Mucosa of gallbladder (tissue), 1 donor: ENCODE data around the gene HDAC4. TPM values are rescaled to one million over a fixed set of nuclear protein-coding genes. Genes with fewer than 3 reads are reported as not detected.

Experiments used
- DNase-seq: peaks from one replicate; pipeline ENCODE4 v3.0.0-alpha.2; 2020; ENCODE audit warnings: low spot score
- total RNA-seq: library from RNA; stranded (reverse); gene quantifications from one replicate; pipeline ENCODE4 v1.2.1, GENCODE V29; 2021
- donor health status: DM: no; HTN: no; CAD: no.

The HDAC4 gene
- total RNA-seq, 1 donor from 2014 or later = 103 TPM

DNA sequence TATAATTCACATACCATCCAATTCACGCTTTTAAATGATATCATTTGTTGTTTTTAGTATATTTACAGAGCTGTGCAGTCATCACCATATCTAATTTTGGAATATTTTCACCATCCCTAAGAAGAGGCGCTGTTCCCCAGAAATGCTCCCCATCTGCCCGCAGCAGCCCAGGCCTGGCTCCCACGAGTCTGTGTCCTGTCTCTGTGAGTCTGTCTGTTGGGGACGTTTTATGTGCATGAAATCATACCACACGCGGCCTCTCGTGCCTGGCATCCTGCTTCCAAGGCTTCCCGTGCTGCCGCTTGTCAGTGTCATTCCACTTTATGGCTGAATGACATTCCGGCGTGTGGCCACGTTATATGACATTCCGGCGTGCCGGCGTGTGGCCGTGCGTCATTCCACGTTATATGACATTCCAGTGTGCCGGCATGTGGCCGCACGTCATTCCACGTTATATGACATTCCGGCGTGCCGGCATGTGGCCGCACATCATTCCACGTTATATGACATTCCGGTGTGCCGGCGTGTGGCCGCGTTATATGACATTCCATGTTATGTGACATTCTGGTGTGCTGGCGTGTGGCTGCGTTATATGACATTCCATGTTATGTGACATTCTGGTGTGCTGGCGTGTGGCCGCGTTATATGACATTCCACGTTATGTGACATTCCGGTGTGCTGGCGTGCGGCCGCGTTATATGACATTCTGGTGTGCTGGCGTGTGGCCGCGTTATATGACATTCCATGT lies 276.5 kb downstream of the HDAC4 start:
- no peak for DNase-seq

DNA sequence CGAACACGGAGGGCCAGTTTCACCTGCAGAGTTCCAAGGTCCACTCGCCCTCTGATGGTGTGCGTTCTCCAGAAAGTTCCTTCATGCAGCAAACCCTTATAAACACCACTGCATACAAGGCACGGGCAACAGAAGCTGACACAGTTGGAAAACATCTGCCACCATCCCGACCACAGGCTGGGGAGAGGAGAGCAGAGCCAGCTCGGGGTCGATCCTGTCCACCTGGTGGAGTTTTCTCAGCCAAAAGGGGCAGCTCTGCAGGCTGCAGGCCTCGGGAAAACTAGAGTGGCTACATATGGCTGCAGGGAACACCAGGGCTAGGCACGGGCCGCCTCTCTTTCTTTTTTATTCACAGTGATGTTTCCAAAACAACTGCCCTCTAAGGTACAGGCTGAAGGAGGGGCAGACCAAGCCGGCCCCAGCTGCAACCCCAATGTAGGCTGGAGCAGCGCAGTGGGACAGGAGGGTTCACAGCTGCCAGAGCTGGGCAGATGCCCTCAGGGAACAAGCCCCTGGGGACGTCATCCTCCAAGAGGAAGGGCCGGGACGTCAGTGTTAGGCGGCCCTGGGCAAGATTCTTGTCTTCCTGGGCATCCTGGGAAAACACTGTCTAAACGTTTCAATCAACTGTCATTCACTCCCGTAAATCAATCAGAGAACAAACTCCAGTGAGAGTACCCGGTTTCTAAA lies 278.3 kb downstream of the HDAC4 start:
- DNase-seq = no peak

DNA sequence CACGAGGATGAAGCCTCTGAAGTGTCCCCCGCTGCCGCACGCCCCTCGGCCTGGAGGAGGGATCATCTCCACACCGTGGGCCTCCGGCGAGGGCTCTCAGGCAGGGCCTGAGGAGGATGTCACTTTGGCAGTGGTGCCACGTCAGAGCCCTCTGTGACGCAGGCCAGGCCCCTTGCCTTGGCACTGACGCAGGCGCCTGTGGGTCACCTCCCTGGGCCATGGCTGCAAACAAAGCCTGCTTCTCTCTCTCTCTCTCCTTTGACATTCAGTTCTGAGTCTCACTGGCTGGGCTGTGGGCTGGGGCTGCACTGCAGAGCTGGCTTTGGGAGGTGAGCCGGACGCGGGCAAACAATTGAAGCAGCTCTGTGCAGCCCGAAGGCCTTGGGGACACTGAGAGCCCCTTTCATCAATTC lies 279.2 kb downstream of the HDAC4 start:
- DNase-seq = peak; percentile 29

DNA sequence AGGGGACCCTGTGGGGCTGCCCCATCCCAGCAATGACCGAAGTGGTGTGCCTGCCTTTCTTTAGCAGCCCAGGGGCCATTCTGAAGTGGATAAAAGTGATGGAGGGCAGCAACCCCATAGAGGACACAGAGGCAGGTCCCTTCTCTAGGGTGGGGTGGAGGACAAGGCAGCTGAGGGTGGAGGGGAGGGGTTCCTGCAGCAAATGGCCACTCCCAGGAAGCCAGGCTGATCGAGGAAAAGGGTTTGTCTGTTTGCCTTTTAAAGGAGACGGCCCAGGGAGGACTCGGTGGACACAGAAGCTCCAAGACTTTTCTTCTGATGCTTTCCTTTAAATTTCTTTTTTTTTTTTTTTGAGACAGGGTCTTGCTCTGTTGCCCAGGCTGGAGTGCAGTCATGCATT lies 280.2 kb downstream of the HDAC4 start:
- no peak for DNase-seq

DNA sequence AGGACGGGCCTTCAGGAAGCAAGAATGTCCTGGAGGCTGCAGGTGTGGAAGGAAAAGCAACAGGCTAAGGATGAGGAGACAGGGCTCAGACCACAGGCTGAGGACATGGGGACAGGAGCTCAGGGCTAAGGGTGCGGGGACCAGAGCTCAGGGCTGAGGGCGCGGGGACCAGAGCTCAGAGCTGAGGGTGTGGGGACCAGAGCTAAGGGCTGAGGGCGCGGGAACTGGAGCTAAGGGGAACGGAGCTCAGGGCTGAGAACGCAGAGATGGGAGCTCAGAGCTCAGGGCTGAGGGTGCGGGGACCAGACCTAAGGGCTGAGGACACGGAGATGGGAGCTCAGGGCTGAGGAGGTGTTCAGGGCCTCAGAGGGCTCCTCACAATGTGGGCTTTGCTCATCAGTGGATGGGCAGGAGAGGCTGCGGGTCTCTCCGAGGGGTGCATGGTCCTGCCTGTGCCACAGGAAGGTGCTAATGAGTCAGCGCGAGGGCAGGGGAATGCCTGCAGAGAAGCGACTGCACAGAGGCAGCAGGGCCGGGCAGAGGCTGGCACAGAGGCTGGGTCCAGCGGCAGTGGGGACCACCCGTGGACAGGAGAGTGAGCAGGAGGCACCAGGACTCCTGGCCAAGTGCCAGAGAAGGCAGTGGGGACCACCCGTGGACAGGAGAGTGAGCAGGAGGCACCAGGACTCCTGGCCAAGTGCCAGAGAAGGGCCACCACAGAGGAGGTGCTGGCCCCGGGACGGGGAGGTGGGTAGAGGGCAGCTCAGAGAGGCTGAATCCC lies 281.3 kb downstream of the HDAC4 start:
- no peak for DNase-seq

DNA sequence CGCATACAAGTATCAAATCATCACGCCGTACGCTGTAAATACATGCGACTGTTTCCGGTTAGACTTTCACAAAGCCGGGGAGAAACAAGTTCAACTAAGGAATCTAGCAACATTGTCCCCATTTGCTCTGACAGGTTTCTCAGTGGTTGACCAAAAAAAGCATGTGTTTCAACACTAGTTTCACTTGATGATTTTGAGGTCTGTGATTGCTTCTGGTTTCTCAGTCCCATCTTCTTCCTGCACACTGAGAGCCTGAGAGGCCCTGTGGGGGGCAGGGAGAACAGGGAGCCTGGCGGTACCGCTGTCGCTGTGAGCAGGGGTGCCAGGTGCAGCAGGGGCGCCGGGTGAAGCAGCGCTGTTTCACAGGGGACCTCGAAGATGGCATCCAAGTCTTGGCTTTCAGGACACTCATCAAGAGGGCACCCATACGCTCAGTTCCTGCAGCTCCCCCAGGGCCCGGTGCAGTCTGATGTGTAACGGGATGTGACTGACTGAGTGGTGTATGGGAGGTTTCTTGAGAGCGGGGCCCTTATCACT lies 282.1 kb downstream of the HDAC4 start:
- no peak for DNase-seq

DNA sequence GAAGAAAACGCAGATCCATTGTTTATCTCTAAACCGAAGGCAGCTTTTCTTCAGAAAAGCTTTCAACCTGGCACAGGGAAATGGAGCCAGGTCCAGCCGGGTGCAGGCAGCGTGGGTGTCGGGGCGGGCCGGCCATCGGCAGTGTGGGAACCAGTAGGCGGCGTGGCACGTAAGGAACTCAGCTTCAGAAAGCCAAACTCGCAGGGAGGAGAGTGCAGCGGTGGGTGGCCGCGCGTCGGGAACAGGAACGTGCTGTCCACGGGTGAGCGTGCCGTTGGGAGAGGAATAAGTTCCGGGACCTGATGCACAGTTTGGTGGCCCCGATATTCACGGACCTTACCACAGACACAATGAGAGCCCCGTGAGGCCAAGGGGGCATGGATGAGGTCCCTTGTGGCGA lies 282.6 kb downstream of the HDAC4 start:
- no peak for DNase-seq

DNA sequence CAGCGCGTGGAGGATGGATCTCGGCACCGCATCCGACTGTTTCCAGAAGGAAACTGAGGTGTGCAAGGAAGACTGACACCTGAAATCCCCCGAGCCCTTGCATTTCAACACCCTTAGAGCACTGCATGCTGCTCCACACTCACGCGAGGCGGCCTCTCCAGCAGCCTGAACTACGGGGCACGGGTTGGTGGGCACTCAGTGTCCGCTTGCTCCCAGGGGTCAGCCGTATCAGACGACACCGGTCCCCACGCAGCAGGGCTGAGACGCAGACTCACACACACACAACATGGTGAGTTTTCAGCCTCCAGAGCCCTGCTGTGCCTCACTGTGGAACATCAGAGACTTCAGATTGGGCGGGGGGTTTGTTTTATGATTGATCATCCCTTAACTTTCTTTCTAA lies 283.0 kb downstream of the HDAC4 start:
- no peak for DNase-seq

DNA sequence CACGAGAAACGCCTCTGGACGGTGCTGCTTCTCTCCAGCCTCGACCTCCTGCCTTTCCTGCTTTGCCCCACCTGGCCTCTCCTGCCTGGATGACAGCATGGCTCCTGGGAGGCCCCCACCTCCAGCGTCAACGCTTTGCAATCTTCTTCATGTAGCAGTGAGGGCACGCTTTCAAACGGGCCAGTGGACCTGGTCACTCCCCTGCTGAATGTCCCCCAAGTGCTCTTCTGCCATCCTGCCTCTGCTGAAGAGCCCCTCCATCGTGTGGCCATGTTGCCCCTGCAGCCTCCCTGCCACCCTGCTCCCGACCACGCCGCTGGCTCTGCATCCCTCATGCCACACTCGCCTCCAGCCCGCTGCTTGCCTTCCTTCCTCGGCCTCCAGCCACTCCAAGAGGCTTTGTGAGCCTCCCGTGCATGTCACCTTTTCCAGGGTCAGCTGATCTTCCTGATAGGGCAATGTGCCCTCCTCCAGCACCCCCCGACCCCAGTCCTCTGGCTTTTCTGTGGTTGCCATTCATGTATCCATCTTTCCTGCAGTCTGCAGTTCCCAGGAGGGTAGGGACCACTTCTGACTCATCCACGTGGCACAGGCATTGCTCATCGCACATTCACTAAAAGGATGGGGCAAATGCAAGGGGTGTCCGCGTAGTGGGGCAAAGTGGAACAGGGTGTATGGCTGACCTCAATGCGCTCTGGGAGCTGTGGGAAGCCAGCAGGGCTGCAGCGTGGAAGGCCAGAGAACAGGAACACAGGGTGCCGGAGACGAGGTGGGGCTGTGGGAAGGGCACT lies 284.2 kb downstream of the HDAC4 start:
- DNase-seq = no peak

DNA sequence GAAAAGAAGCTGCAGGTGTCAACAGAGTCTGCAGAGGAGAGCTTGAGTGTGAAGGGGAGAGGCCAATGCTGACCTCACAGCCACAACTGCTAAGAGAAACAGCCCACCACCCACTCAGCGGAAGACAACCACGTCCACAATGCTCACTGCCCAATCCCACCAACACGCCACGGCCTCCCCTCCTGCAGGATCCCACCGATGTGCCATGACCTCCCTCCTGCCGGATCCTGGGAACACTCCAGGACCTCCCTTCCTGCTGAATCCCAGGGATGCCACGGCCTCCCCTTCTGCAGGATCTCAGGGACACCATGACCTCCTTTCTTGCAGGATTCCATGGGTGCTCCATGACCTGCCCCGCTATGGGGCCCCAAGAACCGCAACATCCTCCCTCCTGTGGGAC lies 285.2 kb downstream of the HDAC4 start:
- DNase-seq = no peak

DNA sequence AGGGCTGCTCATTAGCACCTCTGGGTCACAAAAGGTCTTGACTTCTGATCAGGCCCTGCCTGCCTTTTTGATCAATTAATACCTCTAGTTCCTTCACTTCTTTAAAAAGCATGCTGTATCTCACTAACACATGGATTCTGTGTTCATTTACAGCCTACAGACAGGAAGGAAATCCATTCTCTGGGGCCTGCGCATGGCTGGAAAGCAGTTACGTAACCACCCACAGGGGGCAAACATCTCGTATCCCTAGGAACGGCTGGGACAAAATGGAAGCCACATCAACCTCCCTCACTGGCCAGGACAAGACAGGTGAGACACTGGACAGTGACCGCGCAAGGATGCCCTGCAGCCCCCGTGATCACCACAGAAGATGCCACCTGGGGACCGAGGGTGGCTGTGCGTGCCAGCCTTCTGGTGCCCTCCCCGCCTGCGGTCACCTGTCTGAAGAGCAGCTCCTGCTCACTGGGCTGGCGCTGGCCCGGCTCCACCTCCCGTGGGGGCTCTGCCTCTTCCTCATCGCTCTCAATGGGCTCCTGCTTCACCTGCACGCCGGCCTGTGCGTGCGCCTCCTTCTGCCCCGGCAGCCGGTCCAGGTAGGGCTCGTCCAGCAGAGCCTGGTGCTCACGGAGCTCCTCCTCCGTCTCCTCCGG lies 286.1 kb downstream of the HDAC4 start:
- no peak for DNase-seq

DNA sequence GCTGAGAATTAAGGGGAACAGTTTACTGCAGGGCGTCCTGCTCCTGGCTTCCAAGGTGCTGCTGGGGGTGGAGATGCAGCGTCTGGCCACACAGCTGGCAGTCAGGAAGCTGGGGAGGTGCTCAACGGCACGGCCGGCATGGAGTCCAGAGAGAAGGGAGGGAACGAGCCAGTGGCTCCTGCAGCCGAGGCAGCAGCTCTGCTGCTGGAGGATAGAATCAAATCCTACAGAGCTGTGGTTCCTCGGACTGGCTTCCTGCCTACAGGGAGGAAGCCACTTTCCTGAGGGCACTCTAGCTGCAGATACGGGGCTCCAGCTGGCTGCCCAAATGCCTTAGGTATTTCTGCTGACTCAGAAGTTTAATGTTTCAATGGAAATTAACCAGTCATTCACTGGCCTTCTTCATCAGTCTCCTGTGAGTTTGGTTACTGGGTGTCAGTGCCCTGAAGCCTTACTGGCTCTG lies 286.7 kb downstream of the HDAC4 start:
- no peak for DNase-seq

DNA sequence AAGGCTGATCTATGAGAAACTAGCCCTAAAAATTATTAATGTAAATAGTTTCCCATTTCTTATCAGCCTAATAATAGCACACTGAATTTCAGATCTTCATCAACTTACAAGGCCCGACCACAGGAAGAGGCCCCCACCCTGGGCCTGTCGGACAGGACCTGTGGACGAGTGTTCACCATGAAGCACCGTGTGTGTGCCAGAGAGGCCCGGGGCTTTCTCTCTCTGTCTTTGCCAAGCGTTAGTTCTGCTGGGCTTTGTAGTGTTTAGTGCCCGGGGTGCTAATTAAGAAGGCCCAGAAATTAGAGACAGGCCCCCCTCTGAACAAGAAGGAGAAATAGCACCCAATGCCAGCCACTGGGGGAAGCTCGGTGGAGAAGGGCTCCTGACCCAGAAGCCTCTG lies 287.2 kb downstream of the HDAC4 start:
- no peak for DNase-seq

DNA sequence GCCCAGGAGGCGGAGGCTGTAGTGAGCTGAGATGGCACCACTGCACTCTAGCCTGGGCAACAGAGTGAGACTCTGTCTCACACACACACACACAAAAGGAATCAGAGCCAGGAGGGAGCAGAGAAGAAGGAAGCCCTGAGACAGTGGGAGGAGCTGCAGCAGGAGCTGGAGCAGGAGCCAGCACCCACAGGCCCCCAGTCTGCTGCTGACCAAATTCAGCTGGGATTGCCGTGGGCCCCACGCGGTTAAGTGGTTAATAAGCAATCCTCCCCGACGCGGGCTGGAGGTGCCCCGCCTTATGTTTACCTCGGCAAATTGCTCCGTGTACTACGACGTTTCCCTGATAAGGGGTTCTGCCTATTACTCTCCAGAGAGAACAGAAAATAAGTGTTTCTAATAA lies 287.6 kb downstream of the HDAC4 start:
- DNase-seq = peak; percentile 28

DNA sequence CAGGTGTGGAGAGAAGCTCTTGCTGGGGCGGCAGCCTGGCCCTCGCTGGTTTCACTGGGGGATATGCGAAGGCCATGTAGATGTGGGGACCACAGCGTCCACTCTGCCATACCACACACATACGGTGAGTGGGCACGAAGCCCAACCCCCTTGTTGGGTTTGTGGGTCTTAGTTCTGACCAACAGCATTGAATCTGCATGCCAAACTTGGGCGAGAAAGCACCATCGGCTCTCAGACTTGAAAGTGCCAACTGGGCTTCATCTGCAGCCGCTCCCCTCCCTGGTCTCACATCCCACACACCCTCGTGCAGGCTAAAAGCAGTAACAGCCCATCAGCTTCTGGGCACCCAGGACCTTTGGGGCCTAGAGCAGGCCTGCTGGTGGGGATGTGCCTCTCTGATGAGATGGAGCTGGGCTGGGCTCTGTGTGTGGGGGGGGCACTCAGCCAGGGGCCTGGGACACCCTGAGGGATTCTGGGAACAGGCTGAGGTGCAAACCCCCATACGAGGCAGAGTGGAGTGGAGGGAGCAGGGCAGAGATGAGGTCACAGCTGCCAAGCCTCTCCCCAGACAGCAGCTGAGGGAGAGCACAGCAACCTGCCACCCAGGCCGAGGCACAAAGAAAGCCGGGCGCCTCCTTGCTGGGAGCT lies 288.6 kb downstream of the HDAC4 start:
- DNase-seq = no peak

DNA sequence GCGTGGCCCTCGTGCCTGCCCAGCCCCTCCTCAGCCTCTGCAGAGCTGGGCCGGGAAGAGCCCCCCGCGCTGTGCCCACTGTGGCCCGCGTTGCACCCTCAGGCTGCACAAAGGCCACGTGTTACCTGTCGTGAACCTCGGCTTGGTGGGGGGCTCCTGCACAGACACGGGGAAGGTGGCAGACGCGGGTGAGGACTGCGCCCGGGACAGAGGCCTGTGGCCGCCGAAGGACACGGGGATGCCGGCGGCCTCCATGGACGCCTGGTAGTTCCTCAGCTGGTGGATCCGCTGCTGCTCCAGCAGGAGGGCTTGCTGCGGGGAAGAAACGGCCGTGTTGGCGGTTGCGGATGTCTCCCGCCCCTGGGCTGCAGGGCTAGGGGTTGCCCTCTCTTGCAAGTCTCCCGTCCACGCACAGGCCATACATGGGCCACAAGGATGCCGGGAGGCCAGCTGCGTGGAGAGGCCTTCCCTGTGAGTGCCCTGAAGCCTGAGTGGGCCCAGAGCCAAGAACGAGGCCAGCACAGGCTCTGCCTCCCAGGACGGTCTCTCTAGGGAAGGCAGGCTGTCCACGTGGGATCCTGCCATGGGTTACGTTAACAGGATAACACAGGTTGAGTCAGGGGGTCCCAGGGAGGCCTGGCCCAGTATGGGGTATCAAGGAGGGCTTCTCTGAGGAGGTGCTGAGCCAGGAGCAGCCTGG lies 289.3 kb downstream of the HDAC4 start:
- no peak for DNase-seq

DNA sequence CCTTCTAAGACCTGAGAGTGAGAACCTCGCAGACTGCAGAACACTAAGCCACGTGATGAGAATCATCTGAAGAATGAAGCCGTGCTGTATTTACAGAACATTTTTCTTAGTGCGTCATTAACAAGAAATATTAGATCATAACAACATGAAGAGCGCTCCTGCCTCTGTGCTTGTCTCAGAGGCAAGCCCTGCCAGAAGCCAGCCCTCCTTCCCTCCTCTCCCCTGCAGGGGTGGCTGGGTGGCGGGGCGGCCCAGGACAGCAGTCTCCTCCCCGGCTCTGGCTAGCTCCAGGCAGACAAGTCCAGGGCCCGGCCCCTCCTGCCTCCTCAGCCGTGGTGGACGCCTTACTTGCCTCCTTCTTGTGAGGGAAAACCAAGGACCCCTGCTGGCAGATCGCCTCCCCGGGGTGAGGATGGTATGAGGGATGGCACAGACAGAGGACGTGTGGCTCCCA lies 290.2 kb downstream of the HDAC4 start:
- peak; percentile 59 for DNase-seq

DNA sequence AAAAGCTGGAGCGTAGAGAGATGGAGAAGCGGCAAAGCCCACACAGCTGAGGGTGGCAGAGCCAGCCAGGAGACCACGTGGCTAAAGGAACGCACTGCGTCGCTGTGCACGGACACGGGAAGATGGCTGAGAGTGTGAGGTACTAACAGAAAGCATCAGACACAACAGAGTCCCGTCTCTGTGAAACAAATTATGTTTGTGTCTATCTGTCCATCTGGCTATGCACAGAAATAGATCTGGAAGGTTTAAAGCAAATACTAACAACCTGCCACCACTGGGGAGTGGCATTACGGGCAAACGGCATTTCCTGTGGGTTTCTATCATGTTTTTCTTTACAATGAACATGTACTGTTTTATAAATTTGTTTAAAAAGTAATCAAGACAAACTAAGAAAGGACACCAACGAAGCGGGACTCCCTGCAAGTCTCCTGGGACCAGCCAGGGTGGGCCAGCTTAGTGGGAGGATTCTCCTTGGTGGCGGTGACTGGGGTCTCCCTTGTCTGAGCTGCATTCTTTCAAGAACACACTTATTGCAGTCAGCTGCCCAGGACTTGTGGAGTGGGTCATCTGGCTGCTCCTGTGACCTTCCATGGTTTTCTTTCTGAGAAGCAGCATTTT lies 290.8 kb downstream of the HDAC4 start:
- DNase-seq = no peak
